GM18508 (cell line): ENCODE data around the gene ARHGAP6.

Experiments
- ATAC-seq: cut with Tn5 transposase; IDR thresholded peaks from one replicate; pipeline ENCODE4 v1.9.1; 2021; ENCODE audit warnings: moderate number of reproducible peaks; ENCODE audit not compliant: insufficient read depth, unreplicated experiment

Gene ARHGAP6

GRCh38 chrX:11209798-11210414 is 455.8 kb downstream of the ARHGAP6 start:
- ATAC-seq, result no peak

DNA sequence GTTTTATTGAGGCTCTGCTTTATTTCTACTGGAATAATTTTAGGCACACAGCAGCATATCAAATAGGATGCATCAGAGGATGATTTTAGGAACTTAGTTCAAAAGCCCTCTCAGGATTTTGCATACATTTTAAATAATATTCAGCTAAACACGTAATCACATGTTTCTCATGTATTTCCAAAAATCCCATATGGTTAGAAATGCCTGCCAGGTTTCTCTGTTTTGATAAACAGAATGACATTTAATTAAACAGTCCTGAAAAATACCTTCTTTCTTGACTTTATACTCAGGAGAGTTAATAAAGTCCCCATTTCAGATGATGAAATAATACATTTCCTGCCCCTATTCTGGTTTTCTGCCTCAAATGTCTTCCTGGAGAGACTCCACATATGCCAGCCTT is 459.0 kb downstream of the ARHGAP6 start:
- ATAC-seq, result no peak

GRCh38 chrX:11205796-11206195 is 459.9 kb downstream of the ARHGAP6 start:
- ATAC-seq, result no peak

DNA sequence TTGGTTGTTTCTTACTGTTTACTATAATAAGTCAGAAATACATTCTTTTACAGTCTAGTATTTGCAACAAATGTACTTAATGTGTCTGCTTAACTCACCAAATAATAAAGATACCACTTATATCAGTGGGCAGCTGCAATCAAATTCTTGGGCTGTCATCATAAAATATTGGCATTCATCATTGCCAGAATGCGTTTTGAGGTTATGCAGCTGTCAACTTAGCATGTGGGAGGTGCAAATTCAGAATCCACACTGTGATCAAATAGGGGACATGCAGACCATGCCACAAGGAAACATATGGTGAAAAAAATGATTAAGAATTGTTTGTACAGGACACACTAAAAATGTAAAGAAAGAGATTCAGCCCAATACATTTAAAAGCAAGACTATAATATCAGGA is 468.0 kb downstream of the ARHGAP6 start:
- ATAC-seq, result no peak

- no peak for ATAC-seq
These were observed 469.2 kb downstream of the ARHGAP6 start for GRCh38 chrX:11196476-11196875.

- ATAC-seq, result no peak
These were observed 472.7 kb downstream of the ARHGAP6 start for GRCh38 chrX:11193035-11193469.

DNA sequence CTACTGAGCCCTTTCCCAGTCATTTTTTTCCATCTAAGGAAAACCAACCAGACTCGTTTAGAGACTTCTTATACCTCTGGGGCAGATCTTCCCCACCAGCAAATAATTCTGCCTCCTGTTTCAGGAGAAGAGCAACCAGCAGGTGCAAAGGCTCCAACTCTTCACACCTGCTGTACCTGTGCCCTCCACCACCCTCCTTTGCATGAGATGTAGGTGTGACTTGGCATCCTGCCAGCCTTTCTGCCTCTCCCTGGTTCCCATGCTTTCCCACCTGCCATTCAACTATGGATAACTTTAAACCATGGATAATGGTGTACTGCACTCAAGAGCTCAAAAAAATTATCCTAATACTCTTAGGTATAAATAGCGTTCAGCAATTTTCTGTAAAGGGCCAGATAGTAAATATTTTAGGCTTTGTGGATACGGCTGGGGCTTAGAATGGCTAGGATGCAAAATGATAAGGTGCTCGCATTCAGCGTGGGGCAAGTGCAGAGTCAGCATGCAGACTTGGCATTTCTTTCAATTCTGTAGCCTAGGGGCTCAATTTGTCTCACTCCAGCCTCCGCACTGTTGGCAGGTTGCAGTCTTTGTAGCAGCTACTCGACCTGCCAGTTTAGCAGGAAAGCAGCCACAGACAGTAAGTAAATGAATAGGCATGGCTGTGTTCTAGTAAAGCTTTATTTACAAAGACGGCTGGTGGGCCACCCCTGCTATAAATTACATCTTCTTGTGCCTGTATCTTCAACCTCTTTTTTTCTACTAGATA is 474.8 kb downstream of the ARHGAP6 start:
- no peak for ATAC-seq

DNA sequence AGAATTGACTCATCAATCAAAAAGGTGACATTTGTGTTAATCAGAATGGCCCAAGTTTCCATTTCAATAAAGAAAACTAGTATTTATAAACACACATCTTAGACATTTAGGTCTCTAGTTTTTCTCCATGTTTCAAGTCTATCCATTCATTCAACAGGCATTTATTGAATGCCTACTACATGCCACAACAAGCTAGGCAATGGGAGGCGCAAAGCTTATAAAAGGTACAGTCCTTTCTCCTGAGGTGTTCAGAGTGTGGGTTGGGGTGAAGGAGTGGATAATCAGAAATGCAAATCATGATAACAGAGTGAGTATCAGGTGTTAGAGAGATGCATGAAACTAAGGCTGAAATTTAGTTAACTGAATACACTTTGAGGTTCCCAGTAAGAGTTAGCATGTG is 476.6 kb downstream of the ARHGAP6 start:
- no peak for ATAC-seq

DNA sequence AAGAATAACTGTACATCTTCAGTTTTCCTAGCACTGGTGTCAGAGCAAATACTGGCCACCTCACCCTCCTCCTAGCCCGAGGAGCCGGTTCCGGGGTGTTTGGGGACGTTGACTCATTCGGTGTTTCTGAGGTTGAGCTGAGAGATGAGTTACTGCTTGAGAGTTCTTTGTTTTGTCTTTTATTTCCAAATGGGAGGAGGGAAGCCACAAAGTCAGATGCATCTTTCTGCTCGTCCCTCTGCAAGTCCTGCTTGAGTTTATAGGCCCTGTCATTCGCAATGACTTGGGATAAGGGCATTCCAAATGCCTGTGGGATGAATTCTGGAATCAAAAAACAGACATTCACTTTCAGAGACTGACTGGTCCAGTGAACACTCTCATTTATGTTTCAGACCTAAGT is 477.1 kb downstream of the ARHGAP6 start:
- ATAC-seq, result no peak

DNA sequence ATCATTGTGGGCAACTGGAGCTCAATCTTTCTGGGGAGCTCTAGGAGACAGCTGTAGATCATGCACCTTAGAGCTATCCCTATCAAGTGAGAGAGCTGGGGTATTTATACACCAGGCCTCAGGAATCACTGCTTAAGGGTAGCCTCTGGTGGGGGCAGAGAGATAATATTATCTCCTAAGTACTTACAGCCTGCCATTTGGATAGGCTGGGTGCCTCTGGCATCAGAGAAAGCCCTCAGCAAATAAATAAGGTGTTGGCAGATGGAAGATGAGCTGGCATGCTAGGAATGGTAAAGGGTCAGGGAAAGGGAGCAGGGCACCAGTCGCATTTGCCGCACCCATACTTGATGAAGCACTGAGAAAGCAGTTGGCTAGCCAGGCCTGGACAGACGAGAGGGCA is 478.7 kb downstream of the ARHGAP6 start:
- no peak for ATAC-seq

- no peak for ATAC-seq
These were observed 479.9 kb downstream of the ARHGAP6 start for GRCh38 chrX:11185861-11186260.

GRCh38 chrX:11180571-11180970 is 485.1 kb downstream of the ARHGAP6 start:
- no peak for ATAC-seq

DNA sequence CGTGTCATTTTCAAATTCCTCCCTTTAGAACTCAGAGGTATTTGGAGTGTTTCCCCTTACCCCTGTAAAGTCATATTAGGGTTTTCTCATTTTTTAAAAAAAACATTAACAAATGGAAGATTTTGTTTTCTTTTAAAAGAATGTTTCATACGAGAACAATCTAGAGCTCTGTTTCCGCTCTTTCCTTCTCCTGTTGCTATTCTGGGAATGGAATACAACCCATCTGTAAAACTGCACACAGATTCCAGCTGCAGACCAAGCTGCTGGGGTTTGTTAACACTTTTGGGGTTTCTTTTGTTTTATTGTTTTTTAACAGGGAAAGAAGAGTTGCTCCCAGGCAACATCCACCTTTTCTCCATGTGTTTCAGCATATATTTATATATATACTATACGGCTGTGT is 493.3 kb downstream of the ARHGAP6 start:
- ATAC-seq, result no peak

- no peak for ATAC-seq
These were observed 493.8 kb downstream of the ARHGAP6 start for GRCh38 chrX:11171956-11172355.

DNA sequence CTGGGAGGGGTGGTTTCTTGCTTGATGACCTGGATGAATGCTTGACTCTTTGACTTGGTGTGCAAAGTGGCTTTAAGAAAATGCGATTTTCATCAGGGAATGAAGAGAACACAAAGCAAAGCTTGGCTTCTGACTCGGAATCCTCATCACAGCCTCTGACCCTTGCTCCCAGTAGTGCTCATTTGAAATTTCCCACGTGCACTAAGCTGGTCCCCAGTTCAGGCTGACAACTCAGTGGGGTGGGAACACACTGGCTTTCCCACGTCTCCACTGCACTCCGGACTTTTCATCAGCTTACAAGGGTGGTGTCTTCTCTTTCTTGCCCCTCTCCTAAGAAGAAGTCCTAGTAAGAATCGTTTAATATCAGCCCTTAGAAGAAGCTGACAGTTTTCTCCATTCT is 501.3 kb downstream of the ARHGAP6 start:
- ATAC-seq, result no peak

- ATAC-seq, result no peak
These were observed 506.6 kb downstream of the ARHGAP6 start for GRCh38 chrX:11159149-11159548.

GRCh38 chrX:11151799-11152559 is 513.7 kb downstream of the ARHGAP6 start:
- ATAC-seq, result no peak

GRCh38 chrX:11148401-11148800 is 517.3 kb downstream of the ARHGAP6 start:
- no peak for ATAC-seq

GRCh38 chrX:11146411-11146810 is 519.3 kb downstream of the ARHGAP6 start:
- ATAC-seq, result no peak

DNA sequence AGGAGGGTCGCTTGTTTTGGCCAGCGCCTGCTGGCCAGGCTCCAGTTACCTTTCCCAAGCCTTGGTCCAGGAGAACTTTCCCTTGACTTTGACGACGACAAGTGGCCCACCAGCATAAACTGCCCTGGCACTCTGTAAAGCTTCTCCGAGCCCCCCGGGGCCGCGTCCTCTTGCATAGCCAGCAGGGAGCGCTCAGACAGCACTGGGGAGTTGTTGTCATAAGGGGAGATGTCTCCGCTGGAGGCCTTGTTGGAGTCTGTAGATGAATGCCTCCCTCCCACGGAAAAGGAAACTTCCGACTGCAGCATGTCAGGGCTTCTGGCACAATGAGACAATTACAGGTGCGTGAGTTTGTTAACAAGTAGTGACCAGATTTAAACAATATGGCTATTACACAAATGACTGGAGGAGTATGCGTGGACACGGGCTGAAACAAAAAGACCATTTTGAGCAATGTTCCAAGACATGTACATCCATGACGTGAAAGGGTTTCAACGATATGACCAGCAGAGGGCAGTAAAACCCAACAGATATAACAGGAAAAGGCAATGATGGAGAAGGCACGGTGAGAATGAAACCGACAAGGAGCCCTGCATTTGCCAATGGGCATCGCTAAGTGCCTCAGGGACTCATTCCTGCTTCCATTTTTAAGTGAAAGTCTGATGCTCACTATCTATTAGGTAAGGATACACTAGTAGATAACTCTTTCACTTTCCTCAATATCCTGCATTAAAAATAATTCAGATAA is 521.6 kb downstream of the ARHGAP6 start:
- peak; percentile 71 for ATAC-seq
